Keratinocyte (primary cell): Measurements from ENCODE around the gene USP49. TPM values are rescaled to one million over a fixed set of nuclear protein-coding genes. Genes with fewer than 3 reads are reported as not detected.

Experiments used
- DNase-seq: peaks from one replicate; pipeline ENCODE4 v3.0.0-alpha.2; 2011; ENCODE audit warnings: low read depth, missing footprints, low spot score
- FAIRE-seq: peaks from 2 replicates; lab custom pipeline; 2011; peaks lifted over from hg19 to GRCh38; lab: Jason Lieb, UNC
- H2AFZ ChIP-seq: 2 replicates; pipeline ENCODE4 v1.6.0; 2012; ENCODE audit warnings: low read length, control low read depth, inconsistent platforms; ENCODE audit not compliant: control insufficient read depth
- H3K27ac ChIP-seq: 2 replicates; pipeline ENCODE4 v1.5.1; 2011; ENCODE audit warnings: low read length; ENCODE audit not compliant: control insufficient read depth, insufficient read depth
- H3K27me3 ChIP-seq: 3 replicates; pipeline ENCODE4 v1.6.0; 2011; ENCODE audit warnings: low read length; ENCODE audit not compliant: control insufficient read depth, insufficient read depth; ENCODE audit errors: extremely low read depth
- H3K36me3 ChIP-seq, 2 experiments: 2 replicates in 1 of 2; 3 replicates in 1 of 2; pipeline ENCODE4 v1.5.1; 2011; ENCODE audit warnings: low read length in 2 of 2, mild to moderate bottlenecking in 1 of 2; ENCODE audit not compliant: control insufficient read depth in 2 of 2, insufficient read depth in 2 of 2; ENCODE audit errors: extremely low read depth in 1 of 2
- H3K4me1 ChIP-seq: 3 replicates; pipeline ENCODE4 v1.5.1; 2011; ENCODE audit warnings: low read length; ENCODE audit not compliant: control insufficient read depth, insufficient read depth; ENCODE audit errors: extremely low read depth
- H3K4me2 ChIP-seq: 3 replicates; pipeline ENCODE4 v1.6.0; 2011; ENCODE audit warnings: low read depth, low read length; ENCODE audit not compliant: control insufficient read depth, insufficient read depth; ENCODE audit errors: extremely low read depth
- H3K4me3 ChIP-seq, 3 experiments: fragments of 200-600 bp in 1 of 3; sonication (generic) in 1 of 3; 2 replicates in 2 of 3; 3 replicates in 1 of 3; pipeline ENCODE4 v1.5.1; 2011 to 2016; ENCODE audit warnings: low read length in 3 of 3, mild to moderate bottlenecking in 3 of 3, control low read depth in 2 of 3, inconsistent platforms in 1 of 3, low read depth in 1 of 3, mixed read lengths in 1 of 3, mixed run types in 1 of 3, moderate library complexity in 1 of 3; ENCODE audit not compliant: control insufficient read depth in 2 of 3, insufficient read depth in 2 of 3; ENCODE audit errors: extremely low read depth in 1 of 3
- H3K79me2 ChIP-seq: 2 replicates; pipeline ENCODE4 v1.6.0; 2012; ENCODE audit warnings: low read length; ENCODE audit not compliant: control insufficient read depth, insufficient read depth
- H3K9ac ChIP-seq: 3 replicates; pipeline ENCODE4 v1.6.0; 2011; ENCODE audit warnings: low read length; ENCODE audit not compliant: control insufficient read depth, insufficient read depth; ENCODE audit errors: extremely low read depth
- H3K9me1 ChIP-seq: 3 replicates; pipeline ENCODE4 v1.6.0; 2011; ENCODE audit warnings: low read length; ENCODE audit not compliant: control insufficient read depth, insufficient read depth; ENCODE audit errors: extremely low read depth
- H3K9me3 ChIP-seq: 2 replicates; pipeline ENCODE4 v1.5.1; 2012; ENCODE audit warnings: low read depth, low read length; ENCODE audit not compliant: control insufficient read depth
- H4K20me1 ChIP-seq: 3 replicates; pipeline ENCODE4 v1.6.0; 2011; ENCODE audit warnings: low read length; ENCODE audit not compliant: control insufficient read depth, insufficient read depth; ENCODE audit errors: extremely low read depth
- EZH2 ChIP-seq: IDR thresholded peaks from one replicate; pipeline ENCODE4 v1.6.1; 2012; ENCODE audit warnings: inconsistent platforms, mild to moderate bottlenecking, low read length, moderate library complexity
- dilution Hi-C: fragments of 300-500 bp; cut with MboI; formaldehyde crosslinking; loops from one replicate; pipeline ENCODE4 v1.7.0; 2020; ENCODE audit warnings: low sequenced_read_pairs; ENCODE audit not compliant: extremely low pct_ligation_motif_present
- polyA plus RNA-seq, 5 experiments: library from polyadenylated mRNA; depleted of rRNA in 3 of 5; stranded (reverse) in 3 of 5; stranded (forward) in 1 of 5; unstranded in 1 of 5; fragments of >200 nt; gene quantifications; 1 replicate in 1 of 5; 2 replicates in 3 of 5; 3 replicates in 1 of 5; pipeline versions ENCODE4 v1.2.1 to v1.2.3, GENCODE V29; 2011 to 2012; ENCODE audit warnings: missing spikeins in 2 of 5, low read depth in 1 of 5, low replicate concordance in 1 of 5
- TF ChIP-seq, protein P1 (sequence below), 3 experiments: IDR thresholded peaks in 1 of 3; conservative IDR thresholded peaks in 1 of 3; optimal IDR thresholded peaks in 1 of 3; 2 replicates in 2 of 3; 3 replicates in 1 of 3; pipeline versions ENCODE3 to v1.5.1; 2011; ENCODE audit warnings: low read length in 3 of 3, mild to moderate bottlenecking in 3 of 3, moderate library complexity in 2 of 3, control low read depth in 1 of 3, inconsistent platforms in 1 of 3; ENCODE audit not compliant: insufficient read depth in 2 of 3; ENCODE audit errors: extremely low read depth in 1 of 3

The USP49 gene
- polyA plus RNA-seq, 1 donor (not counting 4 experiments of a cell fraction or from before 2014, with no cell fraction given) = 2.3 TPM

DNA sequence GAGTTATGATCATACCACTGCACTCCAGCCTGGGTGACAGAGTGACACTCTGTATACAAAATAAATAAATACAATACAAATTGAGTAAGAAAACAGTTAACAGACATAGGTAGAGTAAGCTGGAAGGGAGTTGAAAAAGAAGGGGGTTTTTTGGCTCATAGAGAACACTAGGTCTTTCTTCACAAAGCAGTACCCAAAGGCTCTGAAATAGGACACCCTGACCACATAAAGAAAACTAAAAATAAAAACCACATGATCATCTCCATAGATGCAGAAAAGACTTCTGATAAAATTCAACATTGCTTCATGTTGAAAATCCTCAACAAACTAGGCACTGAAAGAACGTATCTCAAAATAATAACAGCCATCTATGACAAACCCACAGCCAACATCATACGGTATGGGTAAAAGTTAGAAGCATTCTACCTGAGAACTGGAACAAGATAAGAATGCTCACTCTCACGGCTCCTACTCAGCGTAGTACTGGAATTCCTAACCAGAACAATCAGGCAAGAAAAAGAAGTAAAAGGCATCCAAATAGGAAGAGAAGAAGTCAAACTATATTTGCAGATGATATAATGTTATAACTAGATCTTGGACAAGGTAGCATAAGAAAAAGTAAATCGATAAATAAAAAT is 59.0 kb downstream of the USP49 start:
- H3K4me3 ChIP-seq = no peak overlapping the region
- FAIRE-seq (no peak), DNase-seq (no peak)
- no peaks in the 10 kb centered on the region for H4K20me1 ChIP-seq
- H3K27ac ChIP-seq = no peak overlapping the region
- H3K9ac ChIP-seq = no peak overlapping the region
- no peaks in the 10 kb centered on the region for H3K27me3 ChIP-seq
- no peak overlapping the region for H3K4me2 ChIP-seq
- H3K36me3 ChIP-seq = peaks cover 0 to 1% of the 10 kb centered on the region in 2 experiments
- H3K79me2 ChIP-seq = no peaks in the 10 kb centered on the region
- no peaks in the 10 kb centered on the region for H3K9me3 ChIP-seq
- TF ChIP-seq, protein P1, sequence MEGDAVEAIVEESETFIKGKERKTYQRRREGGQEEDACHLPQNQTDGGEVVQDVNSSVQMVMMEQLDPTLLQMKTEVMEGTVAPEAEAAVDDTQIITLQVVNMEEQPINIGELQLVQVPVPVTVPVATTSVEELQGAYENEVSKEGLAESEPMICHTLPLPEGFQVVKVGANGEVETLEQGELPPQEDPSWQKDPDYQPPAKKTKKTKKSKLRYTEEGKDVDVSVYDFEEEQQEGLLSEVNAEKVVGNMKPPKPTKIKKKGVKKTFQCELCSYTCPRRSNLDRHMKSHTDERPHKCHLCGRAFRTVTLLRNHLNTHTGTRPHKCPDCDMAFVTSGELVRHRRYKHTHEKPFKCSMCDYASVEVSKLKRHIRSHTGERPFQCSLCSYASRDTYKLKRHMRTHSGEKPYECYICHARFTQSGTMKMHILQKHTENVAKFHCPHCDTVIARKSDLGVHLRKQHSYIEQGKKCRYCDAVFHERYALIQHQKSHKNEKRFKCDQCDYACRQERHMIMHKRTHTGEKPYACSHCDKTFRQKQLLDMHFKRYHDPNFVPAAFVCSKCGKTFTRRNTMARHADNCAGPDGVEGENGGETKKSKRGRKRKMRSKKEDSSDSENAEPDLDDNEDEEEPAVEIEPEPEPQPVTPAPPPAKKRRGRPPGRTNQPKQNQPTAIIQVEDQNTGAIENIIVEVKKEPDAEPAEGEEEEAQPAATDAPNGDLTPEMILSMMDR (optimal IDR thresholded peaks at IDR 0.05 in 1 of 3, IDR thresholded peaks at IDR 0.05 in 1 of 3, conservative IDR thresholded peaks at IDR 0.05 in 1 of 3; ENCODE audit: extremely low read depth in 1 of 3, insufficient read depth in 2 of 3, low read length in 3 of 3) = no peak
- no peak for TF ChIP-seq EZH2
- no peaks in the 10 kb centered on the region for H3K4me1 ChIP-seq
- no peaks in the 10 kb centered on the region for H3K9me1 ChIP-seq
- no peak overlapping the region for H2AFZ ChIP-seq
- dilution Hi-C loops = no loop called here

DNA sequence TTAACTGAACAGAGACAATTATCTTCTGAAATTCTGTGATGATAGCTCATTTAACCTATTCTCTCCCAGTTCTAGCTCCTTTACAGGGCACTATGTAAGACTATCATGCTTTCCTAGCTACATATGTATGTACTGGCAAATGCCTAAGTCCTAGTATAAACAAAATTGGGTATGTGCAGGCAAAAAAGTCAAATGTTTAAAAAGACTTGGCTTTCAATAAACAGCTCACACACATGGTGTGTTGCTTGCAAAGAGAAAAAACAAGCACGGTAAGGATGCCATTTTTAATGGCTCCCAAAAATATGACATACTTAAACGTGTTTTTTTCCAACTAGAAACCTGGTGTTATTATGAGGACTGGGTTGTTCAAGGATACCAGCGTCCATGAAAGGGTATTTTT is 62.9 kb downstream of the USP49 start:
- H4K20me1 ChIP-seq = no peaks in the 10 kb centered on the region
- H3K9me3 ChIP-seq = no peaks in the 10 kb centered on the region
- no peak overlapping the region for H2AFZ ChIP-seq
- H3K27me3 ChIP-seq = no peaks in the 10 kb centered on the region
- H3K36me3 ChIP-seq = no peaks in the 10 kb centered on the region
- no peaks in the 10 kb centered on the region for H3K4me1 ChIP-seq
- no peaks in the 10 kb centered on the region for H3K9me1 ChIP-seq
- no peak overlapping the region for H3K4me3 ChIP-seq
- H3K4me2 ChIP-seq = no peak overlapping the region
- dilution Hi-C loops = no loop called here
- DNase-seq (no peak), FAIRE-seq (peak; percentile 32)
- TF ChIP-seq, protein P1 (optimal IDR thresholded peaks at IDR 0.05 in 1 of 3, IDR thresholded peaks at IDR 0.05 in 1 of 3, conservative IDR thresholded peaks at IDR 0.05 in 1 of 3; ENCODE audit: extremely low read depth in 1 of 3, insufficient read depth in 2 of 3, low read length in 3 of 3) = no peak
- TF ChIP-seq EZH2 = no peak
- H3K9ac ChIP-seq = no peak overlapping the region
- H3K27ac ChIP-seq = no peak overlapping the region
- H3K79me2 ChIP-seq = no peaks in the 10 kb centered on the region
